NCI-H1417 treated with DMSO at 0.1 percent for 48 hours (cell line): ENCODE measurements around the gene ANKRD30A.
"Not testable (repeated sequence)": the region's sequence is repeated elsewhere in the genome, so short reads cannot be mapped to it uniquely, and the experiment has no call there.

Source experiments
- DNase-seq: peaks from one replicate; lab custom pipeline; 2025; lab: John Stamatoyannopoulos, UW

Gene ANKRD30A

GRCh38 chr10:37255837-37256236 is 130.4 kb downstream of the ANKRD30A start:
- not testable (repeated sequence) for DNase-seq

GRCh38 chr10:37263304-37263703 is 137.9 kb downstream of the ANKRD30A start:
- DNase-seq, result no peak

DNA sequence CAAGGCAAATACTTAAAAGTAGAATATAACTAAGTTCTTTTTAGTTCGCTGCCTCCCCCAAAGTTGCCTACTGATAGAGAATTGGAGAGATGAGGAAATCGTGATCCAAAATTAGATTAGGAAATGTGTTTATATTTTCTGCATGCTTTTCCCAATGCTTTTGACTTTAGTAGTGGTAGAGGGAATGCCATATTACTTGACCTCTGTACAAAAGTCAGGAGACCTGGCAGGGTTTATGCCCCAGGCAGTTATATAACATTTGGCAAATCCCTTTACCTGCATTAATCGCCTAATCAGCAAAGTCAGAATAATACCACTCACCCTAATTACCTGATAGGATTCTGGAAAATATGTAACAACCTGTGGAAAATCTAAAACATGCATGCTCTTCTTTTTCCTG is 142.9 kb downstream of the ANKRD30A start:
- no peak for DNase-seq

- DNase-seq, result no peak
These were observed 144.3 kb downstream of the ANKRD30A start for GRCh38 chr10:37269554-37270256.

DNA sequence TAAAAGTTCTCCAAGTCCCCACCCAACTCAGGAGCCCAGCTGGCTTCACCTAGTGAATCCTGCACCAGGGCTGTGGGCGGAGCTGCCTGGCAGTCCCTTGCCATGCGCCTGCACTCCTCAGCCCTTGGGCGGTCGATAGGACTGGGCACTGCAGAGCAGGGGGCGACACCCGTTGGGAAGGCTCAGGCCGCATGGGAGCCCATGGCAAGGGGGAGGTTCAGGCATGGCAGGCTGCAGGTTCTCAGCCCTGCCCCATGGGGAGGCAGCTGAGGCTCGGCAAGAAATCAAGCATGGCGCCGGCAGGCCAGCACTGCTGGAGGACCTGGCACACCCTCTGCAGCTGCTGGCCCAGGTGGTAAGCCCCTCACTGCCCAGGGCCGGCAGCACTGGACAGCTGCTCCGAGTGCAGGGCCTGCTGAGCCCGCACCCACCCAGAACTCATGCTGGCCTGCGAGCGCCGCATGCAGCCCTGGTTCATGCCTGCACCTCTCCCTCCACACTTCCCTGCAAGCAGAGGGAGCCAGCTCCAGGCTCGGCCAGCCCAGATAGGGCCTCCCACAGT is 149.9 kb downstream of the ANKRD30A start:
- no peak for DNase-seq

- DNase-seq, result no peak
These were observed 159.7 kb downstream of the ANKRD30A start for GRCh38 chr10:37285063-37285462.

DNA sequence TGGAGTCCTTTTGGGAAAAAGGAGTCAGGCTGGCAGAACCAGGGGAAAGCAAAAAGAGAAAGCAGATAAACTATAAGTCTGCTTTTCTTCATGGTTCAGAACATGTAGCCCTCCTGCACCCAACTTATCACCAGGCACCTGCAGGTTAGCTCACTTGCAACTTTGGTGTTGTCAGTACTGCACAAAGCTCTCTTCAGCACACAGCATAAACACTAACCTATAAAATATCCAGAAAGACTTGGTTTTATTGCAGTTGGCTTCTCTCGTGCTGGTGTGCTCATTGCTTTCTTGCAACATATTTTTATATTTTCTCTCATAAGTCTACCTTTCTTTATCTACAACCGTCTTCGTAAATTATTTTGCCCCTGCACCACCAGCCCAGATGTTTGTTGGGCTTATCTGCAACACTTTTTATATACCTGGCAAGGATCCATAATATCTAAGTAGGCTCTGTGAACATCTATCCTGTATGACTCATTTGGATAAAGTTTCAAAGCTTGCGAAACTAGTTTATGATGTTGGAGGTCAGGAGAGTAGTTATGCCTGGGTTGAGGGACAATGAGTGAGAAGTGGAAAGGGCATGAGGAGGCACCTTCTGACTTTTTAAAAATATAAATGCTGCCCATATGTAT is 164.6 kb downstream of the ANKRD30A start:
- DNase-seq, result no peak

DNA sequence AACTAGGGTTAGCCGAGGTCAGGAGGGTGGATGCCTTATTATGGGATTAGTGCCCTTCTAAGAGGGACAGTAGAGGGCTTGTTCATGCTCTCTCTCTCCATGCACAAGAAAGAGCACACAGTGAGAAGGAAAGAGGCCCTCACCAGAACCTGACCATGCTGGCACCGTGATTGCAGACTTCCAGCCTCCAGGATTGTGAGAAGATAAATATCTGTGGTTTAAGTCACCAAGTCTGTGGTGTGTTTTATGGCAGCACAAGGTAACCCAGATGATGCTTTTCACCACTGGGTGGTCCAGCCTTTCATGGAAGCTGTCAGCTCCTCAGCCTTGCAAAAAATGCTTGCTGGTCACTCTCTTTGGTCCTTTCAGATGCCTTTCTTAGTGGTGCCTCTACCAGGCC is 175.9 kb downstream of the ANKRD30A start:
- DNase-seq, result no peak

DNA sequence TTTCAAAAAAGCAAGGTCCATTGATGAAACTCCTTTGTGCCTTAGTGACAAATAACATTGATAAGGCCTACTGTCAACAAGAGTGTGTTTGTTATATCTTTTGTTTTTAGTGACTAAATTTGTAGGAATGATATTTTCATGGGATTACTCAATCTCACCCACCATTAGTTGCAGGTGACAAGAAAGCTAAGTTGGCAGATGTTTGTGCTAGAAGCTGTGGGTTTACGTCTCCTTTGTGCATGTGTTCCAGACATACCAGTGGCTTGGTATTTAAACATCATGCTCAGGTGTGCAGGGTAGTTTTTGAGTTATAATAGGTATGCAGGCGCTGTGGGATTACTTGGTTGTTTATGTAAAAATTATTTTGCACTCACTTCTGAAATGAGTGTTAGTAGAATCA is 178.6 kb downstream of the ANKRD30A start:
- no peak for DNase-seq

GRCh38 chr10:37314350-37314749 is 189.0 kb downstream of the ANKRD30A start:
- DNase-seq, result no peak

DNA sequence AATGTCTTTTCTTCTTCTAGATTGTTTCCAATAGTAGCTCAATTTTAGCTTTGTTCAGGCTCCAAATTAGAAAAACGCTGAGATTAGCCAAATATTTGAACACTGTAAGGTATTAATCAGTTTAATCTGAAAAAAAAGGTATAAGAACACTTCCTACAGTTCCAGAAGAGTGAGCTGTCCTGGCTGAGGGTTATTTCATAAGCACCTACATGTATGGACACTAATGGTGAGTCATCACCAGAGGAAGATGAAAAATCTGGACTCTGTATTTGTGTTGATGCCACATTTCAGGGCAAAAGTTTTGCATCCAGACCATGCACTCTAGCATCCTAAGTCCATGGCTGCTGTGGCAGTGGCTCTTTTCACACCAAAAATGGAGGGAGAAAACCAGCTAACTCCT is 189.5 kb downstream of the ANKRD30A start:
- no peak for DNase-seq

DNA sequence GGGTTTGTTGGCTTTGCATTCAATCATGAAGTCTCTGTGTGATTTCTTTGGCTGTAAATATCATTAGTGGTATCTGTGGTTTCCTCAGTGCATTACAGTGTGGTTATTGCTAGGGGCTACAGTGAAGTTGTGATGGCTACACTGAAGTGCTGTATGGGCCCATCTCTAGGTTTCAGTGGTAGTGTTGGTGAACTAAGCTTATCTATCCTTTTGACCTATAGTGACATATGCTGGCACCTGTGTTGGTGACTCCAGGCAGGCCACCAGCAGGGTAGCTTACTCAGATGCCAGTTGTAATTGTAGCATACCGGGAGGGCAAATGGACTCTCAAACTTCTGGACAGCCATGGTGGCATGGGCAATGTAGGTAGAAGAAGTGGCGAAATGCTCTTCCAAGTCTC is 219.0 kb downstream of the ANKRD30A start:
- no peak for DNase-seq

- DNase-seq, result no peak
These were observed 254.6 kb downstream of the ANKRD30A start for GRCh38 chr10:37379991-37380390.

GRCh38 chr10:37381271-37381670 is 255.9 kb downstream of the ANKRD30A start:
- no peak for DNase-seq

DNA sequence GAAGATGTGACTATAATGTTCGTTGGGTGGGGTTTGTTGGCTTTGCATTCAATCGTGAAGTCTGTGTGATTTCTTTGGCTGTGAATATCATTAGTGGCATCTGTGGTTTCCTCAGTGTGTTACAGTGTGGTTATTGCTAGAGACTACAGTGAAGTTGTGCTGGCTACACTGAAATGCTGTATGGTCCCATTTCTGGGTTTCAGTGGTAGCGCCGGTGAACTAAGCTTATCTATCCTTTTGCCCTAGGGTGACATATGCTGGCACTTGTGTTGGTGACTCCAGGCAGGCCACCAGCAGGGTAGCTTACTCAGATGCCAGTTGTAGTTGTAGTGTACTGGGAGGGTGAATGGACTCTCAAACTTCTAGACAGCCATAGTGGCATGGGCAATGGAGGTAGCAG is 259.5 kb downstream of the ANKRD30A start:
- DNase-seq, result no peak

GRCh38 chr10:37390926-37391325 is 265.5 kb downstream of the ANKRD30A start:
- no peak for DNase-seq

GRCh38 chr10:37400774-37401173 is 275.4 kb downstream of the ANKRD30A start:
- DNase-seq, result not testable (repeated sequence)

GRCh38 chr10:37401225-37401624 is 275.8 kb downstream of the ANKRD30A start:
- DNase-seq, result no peak

GRCh38 chr10:37403776-37404175 is 278.4 kb downstream of the ANKRD30A start:
- DNase-seq, result no peak
